ENCODE data around the gene FAM111B.
"Not testable (repeated sequence)": the region's sequence is repeated elsewhere in the genome, so short reads cannot be mapped to it uniquely, and the experiment has no call there.

Gene FAM111B, protein sequence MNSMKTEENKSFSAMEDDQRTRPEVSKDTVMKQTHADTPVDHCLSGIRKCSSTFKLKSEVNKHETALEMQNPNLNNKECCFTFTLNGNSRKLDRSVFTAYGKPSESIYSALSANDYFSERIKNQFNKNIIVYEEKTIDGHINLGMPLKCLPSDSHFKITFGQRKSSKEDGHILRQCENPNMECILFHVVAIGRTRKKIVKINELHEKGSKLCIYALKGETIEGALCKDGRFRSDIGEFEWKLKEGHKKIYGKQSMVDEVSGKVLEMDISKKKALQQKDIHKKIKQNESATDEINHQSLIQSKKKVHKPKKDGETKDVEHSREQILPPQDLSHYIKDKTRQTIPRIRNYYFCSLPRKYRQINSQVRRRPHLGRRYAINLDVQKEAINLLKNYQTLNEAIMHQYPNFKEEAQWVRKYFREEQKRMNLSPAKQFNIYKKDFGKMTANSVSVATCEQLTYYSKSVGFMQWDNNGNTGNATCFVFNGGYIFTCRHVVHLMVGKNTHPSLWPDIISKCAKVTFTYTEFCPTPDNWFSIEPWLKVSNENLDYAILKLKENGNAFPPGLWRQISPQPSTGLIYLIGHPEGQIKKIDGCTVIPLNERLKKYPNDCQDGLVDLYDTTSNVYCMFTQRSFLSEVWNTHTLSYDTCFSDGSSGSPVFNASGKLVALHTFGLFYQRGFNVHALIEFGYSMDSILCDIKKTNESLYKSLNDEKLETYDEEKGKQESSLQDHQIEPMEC

DNA sequence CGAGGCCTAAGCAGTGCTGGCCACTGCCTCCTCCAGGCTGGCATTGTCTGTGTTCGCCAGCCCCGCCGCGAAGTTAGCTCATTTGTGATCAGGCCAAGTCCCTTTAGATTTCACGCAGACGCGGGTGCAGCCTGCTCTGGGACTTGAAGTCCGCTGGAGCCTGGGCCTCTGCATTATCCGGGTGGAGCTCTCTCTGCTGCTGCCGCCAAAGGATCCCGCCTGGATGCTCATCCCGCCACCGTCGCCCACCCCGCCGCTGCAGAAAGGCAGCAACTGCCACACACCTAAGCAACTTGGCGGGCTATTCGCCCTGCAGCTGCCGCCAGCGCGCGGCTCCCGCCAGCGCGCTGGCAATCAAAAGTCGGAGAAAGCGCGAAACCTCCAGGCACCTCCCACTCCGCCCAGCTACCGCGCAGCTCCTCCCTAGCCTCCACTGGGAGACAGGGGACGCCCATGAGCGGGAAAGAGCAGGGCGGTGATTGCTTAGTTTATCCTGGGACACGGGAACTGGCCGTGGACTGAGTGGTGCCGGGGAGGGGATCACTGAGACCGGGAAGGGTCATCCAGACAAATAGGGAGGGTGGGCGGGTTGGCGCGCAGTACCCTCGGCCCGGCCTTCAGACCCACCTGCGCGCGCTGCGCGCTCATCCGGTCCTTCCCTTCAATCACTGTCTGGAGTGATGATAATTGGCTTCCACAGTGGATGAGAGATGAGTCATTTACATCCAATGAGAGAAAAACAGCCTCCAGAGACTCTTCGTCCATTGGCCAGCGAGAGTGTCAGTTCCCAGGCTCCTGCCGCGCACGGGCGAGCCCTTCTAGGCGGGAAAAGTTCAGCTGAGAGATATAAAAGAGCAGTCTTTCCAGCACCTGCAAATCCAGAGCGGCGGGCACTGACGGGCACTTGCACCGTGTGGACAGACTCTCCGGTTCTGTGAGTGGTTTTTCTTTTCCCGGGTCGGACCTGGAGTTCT lies at the start of gene FAM111B:
Gene FAM111B, plus strand, starts transcription at position 875 of the 974 bp plus-strand sequence. CDS start 2,389 bp downstream, outside the sequence.
- DNase-seq: peak; percentile 87 to 91 (median 90)

GRCh38 chr11:59058120-59059033 lies 48.7 kb upstream of the FAM111B start:
- DNase-seq: peak; percentile 93 to 94 (median 93)

- DNase-seq: not testable (repeated sequence)
Observed at GRCh38 chr11:59060096-59060495, 46.9 kb upstream of the FAM111B start.

- DNase-seq: no peak
Observed at GRCh38 chr11:59062602-59063529, 44.2 kb upstream of the FAM111B start.

- not testable (repeated sequence) for DNase-seq
Observed at GRCh38 chr11:59063996-59064727, 42.9 kb upstream of the FAM111B start.

- no peak for DNase-seq
Observed at GRCh38 chr11:59069087-59069486, 38.0 kb upstream of the FAM111B start.

GRCh38 chr11:59076876-59077571 lies 30.0 kb upstream of the FAM111B start:
- peak; percentile 21 to 38 (median 27) for DNase-seq

DNA sequence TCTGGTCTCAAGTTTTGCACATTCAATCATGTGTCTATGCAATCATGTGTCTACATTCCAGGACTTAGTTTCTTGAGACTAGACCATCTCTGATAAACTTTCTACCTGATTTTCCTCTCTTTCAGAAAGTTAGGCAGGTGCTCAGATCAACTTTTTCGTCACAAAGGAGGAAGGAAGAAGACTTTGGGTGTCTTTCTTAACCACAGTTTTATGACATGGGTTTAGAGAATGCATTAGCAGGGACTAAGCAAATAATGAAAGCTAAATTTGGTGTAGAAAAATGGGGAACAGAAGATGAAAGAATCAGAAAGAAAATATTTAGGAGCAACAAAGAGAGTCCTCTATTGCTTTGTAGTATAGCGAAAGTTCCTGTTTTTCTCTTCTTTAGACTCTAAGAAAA lies 28.6 kb upstream of the FAM111B start:
- peak in 1 of 3 donors; percentile 19 for DNase-seq

GRCh38 chr11:59079086-59079485 lies 28.0 kb upstream of the FAM111B start:
- DNase-seq: no peak

DNA sequence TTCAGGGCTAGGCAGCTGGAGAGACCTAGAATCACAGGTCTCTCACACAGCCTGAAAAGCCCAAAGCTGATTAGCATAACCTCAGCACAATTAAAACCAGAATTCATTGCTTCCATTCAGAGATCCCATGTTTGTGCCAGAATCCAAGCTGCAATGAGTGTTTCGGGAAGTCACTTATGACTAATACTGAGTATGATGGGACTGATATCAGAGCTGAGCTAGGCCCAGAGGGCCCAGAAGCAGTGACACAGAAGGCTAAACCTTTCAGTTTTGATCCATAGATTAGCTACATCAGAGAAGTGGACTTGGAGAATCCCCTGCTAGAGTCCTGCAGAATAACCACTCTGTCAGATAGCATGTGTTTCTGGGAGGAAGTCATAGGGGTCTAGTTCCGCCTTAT lies 26.6 kb upstream of the FAM111B start:
- DNase-seq: not testable (repeated sequence)

- peak; percentile 55 to 81 (median 64) for DNase-seq
Observed at GRCh38 chr11:59081430-59082020, 25.5 kb upstream of the FAM111B start.

- DNase-seq: not testable (repeated sequence)
Observed at GRCh38 chr11:59086007-59086406, 21.0 kb upstream of the FAM111B start, which contains the start of gene GLYATL1B. GLYATL1B (plus strand) TSS chr11:59086307; CDS start chr11:59086307, 0 bp downstream.

GRCh38 chr11:59088162-59088561 lies 18.9 kb upstream of the FAM111B start:
- DNase-seq: no peak

DNA sequence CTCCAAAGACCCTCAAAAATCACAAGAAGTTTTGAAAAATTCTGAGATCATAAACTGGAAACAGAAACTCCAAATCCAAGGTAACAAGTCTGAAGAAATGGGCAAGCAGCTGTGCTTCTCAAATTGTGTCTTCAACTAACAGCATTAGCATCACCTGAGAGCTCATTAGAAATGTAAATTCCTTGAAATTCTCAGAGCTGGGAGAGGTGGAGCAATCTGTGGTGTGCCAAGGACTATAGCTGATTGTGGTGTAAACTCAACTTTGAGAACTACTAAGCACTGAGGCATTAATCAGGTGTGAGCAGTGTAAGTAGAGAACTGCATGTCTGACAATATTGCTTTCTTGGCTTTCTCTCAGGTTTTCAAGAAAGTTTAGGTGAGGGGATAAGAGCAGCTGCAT lies 13.5 kb upstream of the FAM111B start:
- DNase-seq: not testable (repeated sequence)

GRCh38 chr11:59095225-59095624 lies 11.8 kb upstream of the FAM111B start:
- DNase-seq: not testable (repeated sequence)

DNA sequence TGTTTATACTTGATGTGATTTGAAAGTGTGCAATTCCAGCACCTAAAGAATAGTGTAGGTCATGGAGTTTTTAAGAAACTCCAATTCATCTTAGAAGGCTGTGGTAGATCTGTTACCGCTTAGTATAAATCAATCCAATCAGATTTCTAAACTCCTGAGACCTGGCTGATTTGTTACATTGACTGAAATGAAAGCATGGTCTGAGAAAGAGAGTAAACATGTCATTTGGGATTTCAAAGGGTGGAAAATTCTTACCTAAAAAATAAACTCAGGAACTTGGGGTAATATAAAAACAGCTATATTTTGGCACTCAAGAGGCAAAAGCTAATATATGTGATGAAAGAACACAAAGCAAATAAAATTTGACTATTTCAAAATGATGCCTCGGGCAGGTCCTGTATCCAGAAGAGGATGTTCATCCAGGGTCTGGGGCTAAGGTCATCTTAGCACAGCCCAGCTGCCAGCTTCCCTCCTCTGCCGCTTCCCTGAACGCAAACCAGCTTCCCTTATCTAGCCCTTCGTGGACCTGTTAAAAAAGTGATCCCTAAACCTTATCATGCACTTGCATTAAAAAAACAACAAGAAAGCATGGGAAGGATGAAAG lies 11.0 kb upstream of the FAM111B start:
- DNase-seq: not testable (repeated sequence)

DNA sequence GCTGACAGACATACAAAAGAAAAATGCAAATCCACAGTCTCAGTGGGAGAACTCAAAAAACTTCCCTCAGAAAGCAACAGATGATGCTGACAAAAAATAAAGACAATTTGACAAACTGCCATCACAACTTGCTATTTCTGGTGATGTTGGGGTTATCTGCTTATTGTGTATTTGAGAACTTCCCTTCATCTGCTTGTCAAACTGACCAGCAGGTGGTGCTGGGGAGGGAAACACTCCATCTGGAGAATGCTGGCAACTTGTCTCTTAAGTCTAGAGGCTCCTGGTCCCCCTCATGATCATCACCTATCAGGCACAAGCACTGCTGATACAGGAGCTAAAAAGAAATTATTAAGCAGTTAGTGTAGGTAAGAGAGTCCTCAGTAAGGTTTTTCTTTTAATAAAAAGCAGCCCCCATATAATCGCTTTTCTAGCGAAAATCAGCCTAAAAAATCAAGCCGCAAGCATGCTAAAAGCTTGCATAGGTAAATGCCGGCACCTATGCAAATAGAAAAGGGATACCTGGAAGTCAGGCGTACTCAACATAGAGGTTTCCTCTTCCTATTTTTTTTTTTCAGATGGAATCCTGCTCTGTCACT lies 9.8 kb upstream of the FAM111B start:
- DNase-seq: peak; percentile 70 to 84 (median 81)
